ENCODE measurements around the gene GALNT2. TPM values are rescaled to one million over a fixed set of nuclear protein-coding genes. Genes with fewer than 3 reads are reported as not detected.

GALNT2 gene
- total RNA-seq, 1 donor from 2014 or later, result 60.7 TPM

- Histone ChIP-seq H3K4me3 (ENCODE audit: low read depth, low read length) (no peak overlapping the region), H3K36me3 (ENCODE audit: control insufficient read depth, insufficient read depth, low read length) (no peaks in the 10 kb centered on the region), H3K27me3 (ENCODE audit: control insufficient read depth, insufficient read depth, low read length) (no peaks in the 10 kb centered on the region)
- no peak for DNase-seq (ENCODE audit: low read depth)
- no peak for TF ChIP-seq CTCF (IDR thresholded peaks at IDR 0.05; ENCODE audit: insufficient read depth, low read length, poor library complexity, severe bottlenecking)
These were observed 119.8 kb downstream of the GALNT2 start for GRCh38 chr1:230186874-230187273.

- no peak for DNase-seq (ENCODE audit: low read depth)
- H3K36me3 ChIP-seq (ENCODE audit: control insufficient read depth, insufficient read depth, low read length), result no peaks in the 10 kb centered on the region
- no peaks in the 10 kb centered on the region for H3K27me3 ChIP-seq (ENCODE audit: control insufficient read depth, insufficient read depth, low read length)
- H3K4me3 ChIP-seq (ENCODE audit: low read depth, low read length), result no peak overlapping the region
- TF ChIP-seq CTCF (IDR thresholded peaks at IDR 0.05; ENCODE audit: insufficient read depth, low read length, poor library complexity, severe bottlenecking), result no peak
These were observed 120.3 kb downstream of the GALNT2 start for GRCh38 chr1:230187290-230187689.

- DNase-seq (ENCODE audit: low read depth), result no peak
- H3K4me3 ChIP-seq (ENCODE audit: low read depth, low read length), result no peak overlapping the region
- no peak for TF ChIP-seq CTCF (IDR thresholded peaks at IDR 0.05; ENCODE audit: insufficient read depth, low read length, poor library complexity, severe bottlenecking)
These were observed 121.8 kb downstream of the GALNT2 start for GRCh38 chr1:230188826-230189225.

GRCh38 chr1:230189341-230189740 is 122.3 kb downstream of the GALNT2 start:
- H3K4me3 ChIP-seq (ENCODE audit: low read depth, low read length), result no peak overlapping the region
- DNase-seq (ENCODE audit: low read depth), result no peak
- no peak for TF ChIP-seq CTCF (IDR thresholded peaks at IDR 0.05; ENCODE audit: insufficient read depth, low read length, poor library complexity, severe bottlenecking)
- no peaks in the 10 kb centered on the region for H3K36me3 ChIP-seq (ENCODE audit: control insufficient read depth, insufficient read depth, low read length)
- H3K27me3 ChIP-seq (ENCODE audit: control insufficient read depth, insufficient read depth, low read length), result no peaks in the 10 kb centered on the region

More at GRCh38 chr1:230188826-230189225, 121.8 kb downstream of the GALNT2 start:
- H3K27me3 ChIP-seq (ENCODE audit: control insufficient read depth, insufficient read depth, low read length), result no peaks in the 10 kb centered on the region
- H3K36me3 ChIP-seq (ENCODE audit: control insufficient read depth, insufficient read depth, low read length), result no peaks in the 10 kb centered on the region

- H3K36me3 ChIP-seq (ENCODE audit: control insufficient read depth, insufficient read depth, low read length), result no peaks in the 10 kb centered on the region
- DNase-seq (ENCODE audit: low read depth), result no peak
- no peak for TF ChIP-seq CTCF (IDR thresholded peaks at IDR 0.05; ENCODE audit: insufficient read depth, low read length, poor library complexity, severe bottlenecking)
- H3K27me3 ChIP-seq (ENCODE audit: control insufficient read depth, insufficient read depth, low read length), result no peaks in the 10 kb centered on the region
- H3K4me3 ChIP-seq (ENCODE audit: low read depth, low read length), result no peak overlapping the region
These were observed 122.8 kb downstream of the GALNT2 start for GRCh38 chr1:230189824-230190223.

- no peak for TF ChIP-seq CTCF (IDR thresholded peaks at IDR 0.05; ENCODE audit: insufficient read depth, low read length, poor library complexity, severe bottlenecking)
- Histone ChIP-seq H3K4me3 (ENCODE audit: low read depth, low read length) (no peak overlapping the region), H3K36me3 (ENCODE audit: control insufficient read depth, insufficient read depth, low read length) (no peaks in the 10 kb centered on the region), H3K27me3 (ENCODE audit: control insufficient read depth, insufficient read depth, low read length) (no peaks in the 10 kb centered on the region)
- no peak for DNase-seq (ENCODE audit: low read depth)
These were observed 124.2 kb downstream of the GALNT2 start for GRCh38 chr1:230191079-230191804.

All from kidney epithelial cell (primary cell).